ENCODE results near the gene DECR2. TPM values are rescaled to one million over a fixed set of nuclear protein-coding genes. Genes with fewer than 3 reads are reported as not detected.
A peak's percentile ranks its signal among the peaks of the same experiment; 100 is the strongest.

The DECR2 gene
- polyA plus RNA-seq, 12 donors = 7.7 to 26.3 (median 11.0) TPM; not detected in 1

DNA sequence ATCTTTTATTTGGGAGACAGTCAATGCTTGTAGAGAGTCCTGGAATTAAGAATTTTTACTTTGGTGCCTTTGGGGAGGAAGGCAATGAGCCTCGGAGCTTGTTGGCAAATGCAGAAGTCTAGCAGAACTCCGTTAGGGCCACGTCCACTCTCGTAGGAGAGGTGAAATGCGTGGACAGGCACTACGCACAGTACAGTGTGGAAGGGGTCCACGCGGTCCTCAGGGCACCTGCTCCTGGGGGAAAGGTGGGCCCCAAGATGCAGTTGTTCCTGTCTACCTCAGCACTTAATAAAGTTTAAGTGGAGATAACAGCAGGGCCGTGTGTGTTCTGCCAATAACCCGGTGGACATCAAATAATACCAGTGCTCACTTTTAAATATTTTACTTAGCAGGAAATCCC, 25.6 kb downstream of the DECR2 start:
- no peak for DNase-seq

- no peak for DNase-seq
Observed at GRCh38 chr16:430904-431303, 29.2 kb downstream of the DECR2 start.

DNA sequence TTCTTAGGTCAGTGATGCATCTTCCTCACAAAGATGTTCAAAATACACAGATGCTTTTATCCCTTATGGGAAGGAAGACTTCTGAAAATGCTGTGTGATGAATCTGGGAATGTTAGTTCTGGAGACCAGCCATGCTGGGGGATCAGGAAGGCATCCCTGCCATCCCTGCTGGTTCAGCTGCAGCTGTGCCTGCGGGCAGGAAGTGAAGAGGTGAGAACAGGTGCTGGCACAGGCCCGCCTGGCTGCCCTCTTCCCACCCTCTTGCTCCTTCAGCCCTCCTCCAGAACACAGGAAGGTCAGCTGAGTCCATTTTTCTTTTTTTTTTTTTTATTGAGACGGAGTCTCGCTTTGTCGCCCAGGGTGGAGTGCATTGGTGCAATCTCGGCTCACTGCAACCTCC, 38.9 kb downstream of the DECR2 start:
- no peak for DNase-seq

GRCh38 chr16:441447-441846, 39.8 kb downstream of the DECR2 start:
- no peak for DNase-seq

- no peak for DNase-seq
Observed at GRCh38 chr16:442976-443375, 41.3 kb downstream of the DECR2 start.

DNA sequence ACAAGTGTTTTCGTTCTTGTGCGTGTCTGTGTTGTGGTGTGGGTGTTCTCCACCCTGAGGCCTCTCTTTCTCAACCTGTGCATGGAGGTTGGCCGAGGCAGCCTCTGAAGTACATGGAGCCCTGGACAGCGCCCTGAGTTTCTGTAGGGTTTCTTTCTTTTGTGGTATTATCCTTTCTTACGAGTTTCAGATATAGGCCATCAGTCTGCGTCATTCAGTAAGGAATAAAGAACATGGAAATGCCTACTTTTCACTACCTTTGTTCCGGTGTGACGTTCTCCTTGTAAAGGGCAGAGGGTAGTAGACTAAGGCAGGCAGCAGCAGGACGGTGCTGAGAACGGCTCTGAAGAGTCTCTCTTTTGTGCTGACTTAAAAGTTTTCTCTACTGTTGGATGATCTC, 42.3 kb downstream of the DECR2 start:
- no peak for DNase-seq

DNA sequence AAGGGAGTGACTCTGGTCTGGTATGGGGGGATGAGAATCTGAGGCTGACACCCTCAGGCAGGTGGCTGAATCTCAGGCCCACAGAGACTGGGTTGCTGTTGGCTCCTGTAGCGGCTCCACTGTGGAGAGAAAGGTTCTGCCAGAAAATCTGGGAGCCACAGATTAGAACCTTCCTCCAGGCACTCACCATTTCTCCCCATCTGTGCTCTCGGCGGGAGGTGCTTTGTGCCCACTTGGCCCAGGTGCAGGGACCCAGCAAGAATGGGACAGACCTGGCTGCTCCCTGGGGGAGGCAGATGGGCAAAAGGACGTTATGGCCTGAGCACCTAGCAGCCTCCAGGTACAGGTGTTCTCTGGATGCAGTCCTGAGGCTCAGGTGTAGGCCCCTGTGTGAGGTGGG, 43.9 kb downstream of the DECR2 start:
- DNase-seq = no peak

DNA sequence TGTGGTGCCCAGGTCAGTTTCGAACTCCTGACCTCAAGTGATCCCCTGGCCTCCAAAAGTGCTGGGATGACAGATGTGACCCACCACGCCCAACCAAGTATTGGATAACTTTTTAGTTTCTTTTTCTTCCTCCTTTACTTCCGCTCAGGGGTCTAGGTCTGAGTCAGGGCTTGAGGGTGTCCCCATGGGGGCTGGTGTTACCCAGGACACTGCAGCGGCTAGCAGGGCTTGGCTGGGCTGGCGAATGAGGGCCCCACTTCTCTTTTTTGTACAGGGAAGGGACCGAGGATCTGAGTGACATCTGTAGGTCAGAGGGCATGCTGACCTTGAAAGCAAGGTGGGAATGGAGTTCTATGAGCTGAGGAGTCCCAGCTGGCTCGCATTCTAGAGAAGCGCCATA, 48.7 kb downstream of the DECR2 start:
- DNase-seq = no peak

- DNase-seq = no peak
Observed at GRCh38 chr16:450785-451512, 49.3 kb downstream of the DECR2 start.

- DNase-seq = no peak
Observed at GRCh38 chr16:454397-454940, 52.8 kb downstream of the DECR2 start.

DNA sequence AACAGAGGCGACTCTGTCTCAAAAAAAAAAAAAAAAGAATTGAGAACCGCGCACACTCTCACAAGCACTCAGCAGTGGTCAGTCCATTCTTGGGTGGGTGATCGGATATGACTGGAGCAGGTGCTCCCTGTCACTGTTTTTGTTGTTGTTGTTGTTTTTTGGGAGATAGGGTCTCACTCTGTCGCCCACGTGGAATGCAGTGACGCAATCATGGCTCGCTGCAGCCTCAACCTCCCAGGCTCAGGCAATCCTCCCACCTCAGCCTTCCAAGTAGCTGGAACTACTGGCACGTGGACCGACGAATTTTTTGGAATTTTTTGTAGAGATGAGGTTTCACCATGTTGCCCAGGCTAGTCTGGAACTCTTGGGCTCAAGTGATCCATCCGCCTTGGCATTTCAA, 53.8 kb downstream of the DECR2 start:
- no peak for DNase-seq

DNA sequence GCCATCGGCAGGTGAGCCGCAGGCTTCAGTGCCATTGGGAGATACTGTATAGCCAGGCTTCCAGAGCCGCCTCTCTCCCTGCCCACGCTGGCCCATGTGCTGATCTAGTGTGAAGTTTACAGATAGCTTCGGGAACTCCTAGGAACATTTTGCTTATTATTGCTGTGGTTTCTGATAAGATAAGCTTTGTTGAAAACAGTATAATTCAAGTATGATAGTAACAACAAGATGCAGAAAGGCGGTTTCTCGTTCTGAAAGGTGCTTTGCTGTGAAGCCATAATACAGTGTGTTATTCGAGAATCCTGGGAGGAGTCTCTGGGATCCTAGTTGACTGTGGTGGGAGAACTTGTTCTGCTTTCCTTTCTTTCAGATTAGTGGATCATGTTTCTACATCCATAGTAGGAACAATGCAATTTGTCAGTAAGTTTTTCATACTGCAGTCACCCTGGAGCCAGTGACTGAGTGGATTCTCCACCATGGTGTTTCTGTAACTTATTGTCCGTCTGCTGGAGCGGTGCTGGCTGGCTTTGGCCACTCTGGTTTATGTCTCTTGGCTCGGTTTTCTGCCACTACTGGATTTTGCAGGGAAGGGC, 55.3 kb downstream of the DECR2 start:
- DNase-seq = peak; percentile 25

GRCh38 chr16:457732-458400, 56.2 kb downstream of the DECR2 start:
- no peak for DNase-seq

- DNase-seq = no peak
Observed at GRCh38 chr16:459761-460160, 58.1 kb downstream of the DECR2 start.

GRCh38 chr16:460787-461186, 59.1 kb downstream of the DECR2 start:
- DNase-seq = no peak

Other genes with a start within 250 kb of the DECR2 start
- gene HBZ, start 249.2 kb upstream of the DECR2 start, polyA plus RNA-seq (ENCODE audit: insufficient read length in 12 of 12) = 10 to 100 TPM in 2 of 12 donors, 1 to 10 TPM in 7, under 1 TPM in 1, not detected in 2; 0.39 to 18.1 (median 2.9) TPM
- gene HBM, start 235.9 kb upstream of the DECR2 start, polyA plus RNA-seq (ENCODE audit: insufficient read length in 12 of 12) = 10 to 100 TPM in 4 of 12 donors, 1 to 10 TPM in 6, not detected in 2; 1.5 to 22.3 (median 6.9) TPM
- over 10,000 TPM in 1 of 12 donors, 1,000 to 10,000 TPM in 9, 100 to 1,000 TPM in 1, not detected in 1; 758 to 11,097 (median 3,094) TPM for gene HBA2, start 229.0 kb upstream of the DECR2 start, polyA plus RNA-seq (ENCODE audit: insufficient read length in 12 of 12)
- gene HBA1, start 225.2 kb upstream of the DECR2 start, polyA plus RNA-seq (ENCODE audit: insufficient read length in 12 of 12) = over 10,000 TPM in 1 of 12 donors, 1,000 to 10,000 TPM in 9, 100 to 1,000 TPM in 2; 512 to 13,335 (median 2,461) TPM
- 1 to 10 TPM in 3 of 12 donors, under 1 TPM in 7, not detected in 2; 0.35 to 5.6 (median 0.67) TPM for gene HBQ1, start 221.4 kb upstream of the DECR2 start, polyA plus RNA-seq (ENCODE audit: insufficient read length in 12 of 12)
- 100 to 1,000 TPM in 2 of 12 donors, 10 to 100 TPM in 9, not detected in 1; 52.4 to 116 (median 67.1) TPM for gene LUC7L, start 172.4 kb upstream of the DECR2 start, polyA plus RNA-seq (ENCODE audit: insufficient read length in 12 of 12)
- gene FAM234A, start 167.1 kb upstream of the DECR2 start, polyA plus RNA-seq (ENCODE audit: insufficient read length in 12 of 12) = 10 to 100 TPM in 11 of 12 donors, not detected in 1; 26.7 to 74.6 (median 38.5) TPM
- 1 to 10 TPM in 8 of 12 donors, under 1 TPM in 3, not detected in 1; 0.59 to 9.0 (median 1.2) TPM for gene RGS11, start 125.9 kb upstream of the DECR2 start, polyA plus RNA-seq (ENCODE audit: insufficient read length in 12 of 12)
- gene ARHGDIG, start 121.3 kb upstream of the DECR2 start, polyA plus RNA-seq (ENCODE audit: insufficient read length in 12 of 12) = 1 to 10 TPM in 3 of 12 donors, under 1 TPM in 6, not detected in 3; 0.53 to 2.4 (median 0.93) TPM
- gene PDIA2, start 118.7 kb upstream of the DECR2 start, polyA plus RNA-seq (ENCODE audit: insufficient read length in 12 of 12) = 1 to 10 TPM in 4 of 12 donors, under 1 TPM in 6, not detected in 2; 0.27 to 2.4 (median 0.75) TPM
- gene AXIN1, start 49.2 kb upstream of the DECR2 start, polyA plus RNA-seq (ENCODE audit: insufficient read length in 12 of 12) = 10 to 100 TPM in 7 of 12 donors, 1 to 10 TPM in 4, not detected in 1; 8.1 to 21.7 (median 10.7) TPM
- 10 to 100 TPM in 11 of 12 donors, not detected in 1; 31.5 to 51.3 (median 36.6) TPM for gene MRPL28, start 31.3 kb upstream of the DECR2 start, polyA plus RNA-seq (ENCODE audit: insufficient read length in 12 of 12)
- gene PGAP6, start 19.9 kb upstream of the DECR2 start, polyA plus RNA-seq (ENCODE audit: insufficient read length in 12 of 12) = 10 to 100 TPM in 11 of 12 donors, not detected in 1; 18.0 to 38.6 (median 23.1) TPM
- 100 to 1,000 TPM in 2 of 12 donors, 10 to 100 TPM in 9, not detected in 1; 50.6 to 158 (median 70.1) TPM for gene NME4, start 4.7 kb upstream of the DECR2 start, polyA plus RNA-seq (ENCODE audit: insufficient read length in 12 of 12)
- gene RAB11FIP3, start 23.8 kb downstream of the DECR2 start, polyA plus RNA-seq (ENCODE audit: insufficient read length in 12 of 12) = 10 to 100 TPM in 11 of 12 donors, not detected in 1; 20.7 to 47.1 (median 27.6) TPM
- gene CAPN15, start 125.8 kb downstream of the DECR2 start, polyA plus RNA-seq (ENCODE audit: insufficient read length in 12 of 12) = 10 to 100 TPM in 11 of 12 donors, not detected in 1; 17.3 to 42.3 (median 23.1) TPM
- under 1 TPM in 6 of 12 donors, not detected in 6; 0.08 to 0.24 (median 0.13) TPM for gene PRR35, start 158.5 kb downstream of the DECR2 start, polyA plus RNA-seq (ENCODE audit: insufficient read length in 12 of 12)
- 1 to 10 TPM in 3 of 12 donors, under 1 TPM in 7, not detected in 2; 0.62 to 1.3 (median 0.89) TPM for gene NHLRC4, start 165.1 kb downstream of the DECR2 start, polyA plus RNA-seq (ENCODE audit: insufficient read length in 12 of 12)
- gene PIGQ, start 168.1 kb downstream of the DECR2 start, polyA plus RNA-seq (ENCODE audit: insufficient read length in 12 of 12) = 10 to 100 TPM in 11 of 12 donors, not detected in 1; 12.9 to 36.0 (median 17.9) TPM
- gene RAB40C, start 188.2 kb downstream of the DECR2 start, polyA plus RNA-seq (ENCODE audit: insufficient read length in 12 of 12) = 10 to 100 TPM in 7 of 12 donors, 1 to 10 TPM in 4, not detected in 1; 8.8 to 25.9 (median 10.6) TPM
- gene WFIKKN1, start 229.1 kb downstream of the DECR2 start, polyA plus RNA-seq (ENCODE audit: insufficient read length in 12 of 12) = 1 to 10 TPM in 1 of 12 donors, under 1 TPM in 9, not detected in 2; 0.14 to 2.1 (median 0.39) TPM
- gene METTL26, start 234.4 kb downstream of the DECR2 start, polyA plus RNA-seq (ENCODE audit: insufficient read length in 12 of 12) = 10 to 100 TPM in 11 of 12 donors, not detected in 1; 28.9 to 48.1 (median 35.5) TPM
- 10 to 100 TPM in 4 of 12 donors, 1 to 10 TPM in 7, not detected in 1; 6.6 to 35.0 (median 9.4) TPM for gene MCRIP2, start 239.9 kb downstream of the DECR2 start, polyA plus RNA-seq (ENCODE audit: insufficient read length in 12 of 12)
- 10 to 100 TPM in 11 of 12 donors, not detected in 1; 11.6 to 41.2 (median 15.9) TPM for gene WDR90, start 247.5 kb downstream of the DECR2 start, polyA plus RNA-seq (ENCODE audit: insufficient read length in 12 of 12)